SIG-M5 treated with dmso at 0.1 percent for 504 hours (cell line): ENCODE results near the gene ARHGEF4.
"Not testable (repeated sequence)": the region's sequence is repeated elsewhere in the genome, so short reads cannot be mapped to it uniquely, and the experiment has no call there.

Experiments used
- DNase-seq: peaks from one replicate; lab custom pipeline; 2025; ENCODE audit not compliant: unreplicated experiment; lab: John Stamatoyannopoulos, UW

ARHGEF4 gene

DNA sequence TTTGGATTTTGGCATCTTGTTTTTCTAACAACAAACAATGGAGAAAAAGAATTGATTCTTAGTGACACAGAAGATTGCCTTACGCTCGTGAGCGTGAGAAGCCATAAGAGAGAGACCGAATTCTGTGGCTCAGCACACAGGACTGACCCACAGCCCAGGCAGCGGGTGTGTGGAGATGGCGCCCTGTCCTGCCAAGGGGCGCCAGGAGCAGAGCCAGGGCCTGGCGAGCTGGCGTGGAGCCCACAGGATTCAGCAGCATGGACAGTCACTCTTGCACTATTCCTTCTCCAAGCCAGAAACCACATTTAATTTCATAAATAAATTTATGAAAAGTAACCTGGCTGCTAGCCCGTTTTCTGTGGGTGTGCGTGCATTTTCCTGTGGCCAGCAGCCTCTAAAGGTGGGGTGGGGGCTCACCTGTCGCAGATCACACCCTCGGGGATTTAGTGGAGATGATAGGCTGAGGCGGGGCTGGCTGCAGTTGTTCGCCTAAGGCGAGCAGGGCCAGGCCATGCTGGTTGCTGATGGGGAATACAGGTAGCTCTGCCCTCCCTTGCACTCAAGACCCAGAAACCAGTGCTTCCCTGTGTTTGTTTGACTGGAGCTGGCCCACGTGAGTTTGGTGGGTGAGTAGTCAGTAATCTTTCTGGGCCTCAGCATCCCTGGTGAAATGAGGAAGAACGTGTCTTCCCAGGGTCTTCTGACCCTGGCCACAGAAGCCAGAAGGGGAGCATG lies 210.4 kb downstream of the ARHGEF4 start:
- DNase-seq = no peak

DNA sequence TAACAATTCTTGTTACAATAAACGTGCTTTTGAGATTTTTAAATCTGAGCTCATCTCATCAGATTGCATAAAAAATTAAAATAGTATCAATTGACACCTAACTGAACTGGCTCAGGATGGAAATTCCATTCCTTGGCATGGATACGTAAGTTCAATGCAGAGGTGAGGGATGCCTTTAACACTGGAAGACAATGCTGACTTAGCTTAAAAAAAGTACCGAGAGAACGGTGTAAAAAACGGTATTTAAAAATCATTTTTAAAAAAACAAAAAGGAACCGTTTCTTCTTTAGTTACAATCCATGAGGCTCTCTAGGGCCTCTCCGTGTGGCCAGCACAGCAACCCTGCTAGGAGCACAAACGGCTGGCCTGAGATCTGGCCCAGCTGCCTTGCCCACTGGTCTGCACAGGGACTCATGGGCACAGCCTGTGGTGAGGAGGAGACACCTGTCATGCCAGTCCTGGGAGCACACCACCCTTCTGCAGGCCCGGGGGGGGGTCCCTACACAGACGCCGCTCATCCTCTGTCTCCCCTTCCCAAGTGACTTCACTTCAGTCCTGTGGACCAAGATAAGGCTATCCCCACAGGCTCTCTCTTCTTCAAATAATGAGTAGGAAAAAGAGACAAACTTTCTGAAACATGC lies 211.3 kb downstream of the ARHGEF4 start:
- DNase-seq = no peak

DNA sequence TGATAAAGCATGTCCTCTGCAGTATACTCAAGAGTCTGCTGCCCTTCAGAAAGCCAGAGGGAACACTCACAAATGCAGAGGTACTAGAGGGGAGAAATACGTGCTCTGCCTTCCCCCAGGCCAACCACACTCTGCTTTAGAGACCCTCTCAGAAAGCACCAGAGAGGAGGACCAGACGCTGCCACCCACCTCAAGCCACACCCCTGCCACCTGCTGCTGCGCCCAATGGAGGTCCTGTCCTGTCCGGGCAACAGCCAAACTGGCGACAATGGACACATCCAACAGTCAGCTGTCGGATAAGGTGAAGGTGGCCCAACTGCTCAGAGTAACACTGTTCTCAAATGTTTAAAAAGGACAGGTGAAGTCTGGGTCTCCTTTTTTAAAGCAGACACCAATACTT lies 211.9 kb downstream of the ARHGEF4 start:
- no peak for DNase-seq

DNA sequence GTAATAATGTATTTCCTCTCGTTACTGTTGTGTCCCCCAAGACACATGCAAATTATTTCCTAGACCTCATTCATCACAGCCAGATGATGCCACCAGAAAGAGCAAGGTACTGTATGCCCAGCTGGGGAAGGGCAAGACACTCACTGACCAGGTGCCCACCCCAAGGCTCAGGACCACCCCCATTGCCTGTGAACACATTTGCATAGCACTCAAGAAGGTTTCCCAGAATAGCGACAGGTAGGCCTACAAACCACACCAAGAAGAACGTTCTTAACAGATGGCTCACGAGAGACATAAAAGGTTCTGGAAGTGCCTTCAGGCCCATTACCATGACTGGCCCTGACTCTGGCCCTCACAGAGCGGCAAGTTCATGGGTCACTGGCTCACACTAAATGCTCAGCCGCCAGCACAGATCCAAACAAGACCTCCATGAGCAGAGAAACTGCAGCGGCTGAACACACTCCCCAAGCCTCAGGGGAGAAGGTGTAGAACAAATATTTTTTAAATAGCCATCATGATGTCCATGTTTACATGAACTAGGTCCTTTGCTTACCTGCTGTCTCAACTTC lies 212.5 kb downstream of the ARHGEF4 start:
- no peak for DNase-seq

DNA sequence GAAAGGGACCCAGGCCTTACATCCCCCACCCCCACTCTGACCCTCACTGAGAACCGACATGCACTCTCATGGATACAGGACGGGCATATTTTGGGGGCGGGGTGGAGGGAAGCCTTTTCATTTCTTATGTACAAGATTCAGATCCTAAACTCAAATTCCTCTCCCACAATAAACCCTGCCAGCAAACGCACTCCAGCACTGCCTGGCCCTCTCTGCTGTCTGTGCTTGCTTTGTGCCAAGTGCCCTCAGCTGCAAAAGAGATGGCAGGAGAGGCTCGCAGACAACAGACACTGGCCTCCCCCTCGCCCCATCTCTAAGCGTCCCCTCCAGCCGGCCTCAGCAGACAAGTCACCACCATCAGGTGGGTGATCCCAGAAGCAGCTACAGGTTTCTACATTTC lies 214.2 kb downstream of the ARHGEF4 start:
- no peak for DNase-seq

DNA sequence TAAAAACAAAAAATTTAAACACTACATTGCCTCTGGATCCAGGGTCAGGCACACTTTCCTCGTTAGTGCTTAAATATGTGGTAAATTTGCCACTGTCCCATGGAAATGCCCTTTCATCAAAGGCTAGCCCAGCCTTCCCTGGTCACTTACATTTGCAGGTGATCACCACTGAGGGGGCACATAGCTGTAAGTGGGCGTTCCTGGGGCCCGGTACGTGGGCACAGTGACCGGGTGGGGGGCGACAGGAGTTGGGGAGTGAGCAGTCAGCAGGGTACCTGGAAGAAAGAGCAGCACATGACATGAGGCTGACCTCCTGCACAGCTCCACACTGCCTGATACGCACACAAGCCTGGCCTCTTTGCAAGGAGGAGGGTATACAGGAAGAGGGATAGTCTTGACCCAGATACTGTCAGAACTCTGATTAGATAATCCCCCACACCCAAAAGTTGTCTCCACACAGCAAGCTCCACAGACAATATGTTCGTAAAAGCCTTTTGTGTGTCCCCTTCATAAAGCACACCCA lies 216.1 kb downstream of the ARHGEF4 start:
- no peak for DNase-seq

DNA sequence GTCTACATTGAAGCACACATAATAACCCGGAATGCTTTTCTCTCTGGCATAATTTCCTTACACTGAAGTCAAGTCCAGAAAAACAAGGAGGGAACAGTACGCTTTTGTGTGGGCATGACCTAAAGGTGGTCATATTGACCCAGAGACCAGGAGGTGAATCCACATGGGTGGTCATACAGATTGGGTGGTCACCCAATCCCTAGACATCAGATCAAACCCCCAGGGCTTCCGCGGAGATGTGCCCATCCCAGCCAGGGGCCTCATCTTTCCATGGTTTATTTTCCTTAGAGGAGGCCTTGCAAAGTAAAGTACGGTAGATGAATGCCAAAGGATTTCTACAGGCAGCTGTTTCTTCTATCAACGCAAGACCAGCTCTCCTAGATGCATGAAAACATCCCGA lies 217.8 kb downstream of the ARHGEF4 start:
- no peak for DNase-seq

DNA sequence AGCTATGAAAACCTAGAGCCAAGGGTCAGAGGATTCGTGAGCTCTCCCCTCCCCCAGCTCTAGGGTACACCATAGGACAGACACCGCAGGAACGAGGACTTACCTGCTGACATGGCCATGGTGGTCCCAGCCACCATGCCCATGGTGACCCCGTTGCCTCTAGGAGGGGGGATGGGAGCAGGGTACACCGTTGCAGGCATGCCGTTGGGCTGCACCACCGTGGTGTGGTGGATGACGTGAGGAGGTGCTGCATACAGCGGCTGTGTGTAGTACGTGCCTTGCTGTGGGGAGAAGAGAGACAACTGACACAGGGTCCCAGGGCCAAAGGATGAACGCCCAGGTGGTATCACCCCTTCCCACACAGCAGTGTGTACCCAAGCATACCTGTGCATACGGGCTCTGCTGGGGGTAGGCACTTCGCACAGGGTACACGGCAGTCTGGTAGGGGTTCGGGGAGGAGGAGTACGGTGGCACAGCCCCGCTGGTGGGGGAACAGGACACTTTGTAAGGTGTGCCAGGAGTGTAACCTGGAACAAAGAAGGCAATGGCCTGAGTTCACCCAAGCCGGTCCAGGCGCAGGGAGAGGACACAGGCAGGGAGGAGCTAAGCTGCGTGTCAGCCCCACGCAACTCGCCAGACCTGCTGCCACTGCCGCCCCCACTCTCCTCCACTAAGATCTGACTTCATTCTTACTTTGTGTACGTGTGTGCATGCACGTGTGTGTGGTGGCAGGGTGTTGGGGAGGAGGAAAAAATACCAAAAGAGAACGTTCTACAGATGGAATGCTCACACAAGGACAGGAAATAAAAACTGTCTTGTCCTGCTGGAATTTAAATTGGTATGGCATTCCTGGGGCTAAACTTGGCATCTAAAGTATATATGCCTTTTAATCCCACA lies 218.7 kb downstream of the ARHGEF4 start:
- no peak for DNase-seq

DNA sequence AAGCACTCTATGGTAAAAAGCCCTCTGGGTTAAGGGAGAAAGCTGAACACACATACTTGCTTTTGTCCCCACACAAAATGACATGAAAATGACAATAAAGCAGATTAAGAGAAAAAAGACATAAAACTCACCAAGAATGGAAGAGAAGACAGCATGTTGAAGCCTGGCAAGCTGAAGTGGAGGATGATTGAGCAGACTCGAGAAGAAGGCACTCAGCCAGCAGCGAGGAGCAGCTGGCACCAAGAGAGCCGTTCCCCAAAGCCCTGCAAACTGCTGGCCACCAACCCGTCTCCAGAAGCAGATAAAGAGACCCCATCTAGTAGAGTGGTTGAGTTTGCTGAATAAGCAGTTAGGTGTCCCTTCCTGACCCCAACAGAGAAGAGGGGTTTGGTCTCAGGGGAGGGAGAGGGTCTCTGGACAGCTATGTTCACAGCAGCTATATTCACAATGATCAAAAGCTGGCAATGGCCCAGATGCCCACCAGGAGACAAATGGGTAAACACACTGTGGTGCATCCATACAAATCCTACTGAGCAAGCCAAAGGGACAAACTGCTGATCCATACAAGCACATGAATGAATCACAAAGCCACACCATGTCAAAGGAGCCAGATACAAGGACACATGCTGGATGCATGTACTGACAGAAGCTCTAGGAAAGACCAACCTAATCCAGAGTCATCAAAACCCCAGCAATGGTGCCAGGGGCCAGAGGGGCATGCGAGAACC lies 219.7 kb downstream of the ARHGEF4 start:
- DNase-seq = no peak

DNA sequence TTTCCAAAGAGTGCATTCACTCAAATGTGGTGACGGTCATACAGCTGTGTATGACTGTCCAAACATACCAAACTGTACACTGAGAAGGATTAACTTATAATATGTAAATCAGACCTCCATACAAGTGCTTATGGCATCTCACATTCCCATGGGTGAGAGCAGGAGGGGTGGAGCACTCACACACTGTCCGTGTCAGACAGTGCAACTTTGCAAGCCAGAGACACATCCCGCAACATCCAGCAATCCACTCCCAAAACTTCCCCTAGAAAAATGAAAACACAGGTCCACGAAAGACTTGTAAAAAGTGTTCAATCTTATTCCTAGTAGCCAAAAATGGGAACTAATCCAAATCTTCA lies 220.2 kb downstream of the ARHGEF4 start:
- DNase-seq = no peak

DNA sequence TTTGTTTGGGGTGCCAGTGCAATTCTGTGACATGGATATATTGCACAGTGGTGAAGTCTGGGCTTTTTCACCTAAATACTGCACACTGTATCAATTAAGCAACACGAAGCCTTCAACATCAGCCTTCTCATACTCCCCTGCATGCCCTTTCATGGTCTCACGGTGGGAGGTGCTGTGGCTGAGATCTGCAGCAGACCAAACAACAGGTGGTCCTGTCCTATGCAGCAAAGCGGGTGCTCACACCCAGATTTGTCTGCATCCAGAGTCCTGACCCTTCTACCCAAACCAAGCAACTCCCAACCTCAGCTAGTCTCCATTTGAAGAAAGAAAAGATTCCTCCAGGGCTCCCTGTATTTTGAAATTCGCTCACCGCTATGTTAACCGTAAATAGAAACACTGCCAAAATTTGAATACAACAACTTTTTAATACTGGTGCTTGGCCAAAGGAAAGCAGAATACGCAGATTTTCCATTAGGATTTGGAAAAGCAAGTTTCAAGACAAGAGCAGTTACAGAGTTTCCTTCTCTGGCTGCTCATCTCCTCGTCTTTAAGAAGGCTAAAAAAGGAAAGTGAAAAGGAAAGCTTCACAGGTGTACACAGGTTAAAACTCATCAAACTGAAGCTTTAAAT lies 221.6 kb downstream of the ARHGEF4 start:
- DNase-seq = no peak

DNA sequence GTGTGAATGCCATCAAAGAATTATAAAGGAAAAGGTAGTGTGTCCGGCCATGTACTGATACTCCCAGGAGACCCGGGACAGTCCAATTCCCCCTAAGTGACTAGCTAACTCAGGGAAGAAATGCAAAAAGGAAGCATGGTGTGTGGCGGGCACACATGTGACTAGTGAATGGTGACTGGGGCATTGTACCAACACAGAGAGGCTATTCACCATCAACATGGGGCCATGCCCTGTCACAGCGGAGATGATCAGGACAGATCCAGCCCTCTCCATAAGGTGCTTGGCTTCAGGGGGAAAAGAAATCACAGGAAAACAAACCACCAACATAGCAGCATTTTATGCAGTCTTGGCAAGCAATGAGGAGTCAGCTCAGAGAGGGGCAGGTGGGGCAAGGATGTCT lies 222.2 kb downstream of the ARHGEF4 start:
- no peak for DNase-seq

DNA sequence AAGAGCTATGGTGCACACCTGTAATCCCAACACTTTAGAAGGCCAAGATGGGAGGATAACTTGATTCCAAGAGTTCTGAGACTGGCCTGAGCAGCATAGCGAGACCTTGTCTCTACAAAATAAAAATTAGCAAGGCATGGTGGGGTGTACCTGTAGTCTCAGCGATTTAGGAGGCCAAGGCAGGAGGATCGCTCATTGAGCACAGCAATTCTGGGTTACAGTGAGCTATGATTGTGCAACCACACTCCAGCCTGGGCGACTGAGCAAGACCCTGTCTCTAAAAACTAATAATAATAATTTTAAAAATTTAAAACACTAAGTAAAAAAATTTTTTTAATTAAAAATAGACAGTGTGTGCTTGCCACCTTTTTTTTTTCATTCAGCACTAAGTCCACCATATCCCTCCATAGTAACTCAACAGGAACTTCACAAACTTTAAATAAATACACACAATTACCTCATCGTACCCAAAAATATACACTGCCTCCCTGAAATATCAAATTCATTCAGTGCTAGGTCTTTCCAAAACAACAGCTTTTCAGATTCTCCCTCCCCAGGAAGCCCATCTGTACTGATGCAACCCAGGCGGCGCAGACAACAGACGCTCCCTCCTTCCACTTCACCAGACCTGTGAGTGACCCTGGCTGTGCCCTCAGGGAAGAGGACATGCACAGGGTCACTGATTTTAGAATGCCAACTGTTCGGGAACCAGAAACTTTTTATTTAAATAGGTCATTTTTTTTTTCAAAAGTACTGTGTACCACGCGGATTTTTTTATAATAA lies 227.0 kb downstream of the ARHGEF4 start:
- no peak for DNase-seq

DNA sequence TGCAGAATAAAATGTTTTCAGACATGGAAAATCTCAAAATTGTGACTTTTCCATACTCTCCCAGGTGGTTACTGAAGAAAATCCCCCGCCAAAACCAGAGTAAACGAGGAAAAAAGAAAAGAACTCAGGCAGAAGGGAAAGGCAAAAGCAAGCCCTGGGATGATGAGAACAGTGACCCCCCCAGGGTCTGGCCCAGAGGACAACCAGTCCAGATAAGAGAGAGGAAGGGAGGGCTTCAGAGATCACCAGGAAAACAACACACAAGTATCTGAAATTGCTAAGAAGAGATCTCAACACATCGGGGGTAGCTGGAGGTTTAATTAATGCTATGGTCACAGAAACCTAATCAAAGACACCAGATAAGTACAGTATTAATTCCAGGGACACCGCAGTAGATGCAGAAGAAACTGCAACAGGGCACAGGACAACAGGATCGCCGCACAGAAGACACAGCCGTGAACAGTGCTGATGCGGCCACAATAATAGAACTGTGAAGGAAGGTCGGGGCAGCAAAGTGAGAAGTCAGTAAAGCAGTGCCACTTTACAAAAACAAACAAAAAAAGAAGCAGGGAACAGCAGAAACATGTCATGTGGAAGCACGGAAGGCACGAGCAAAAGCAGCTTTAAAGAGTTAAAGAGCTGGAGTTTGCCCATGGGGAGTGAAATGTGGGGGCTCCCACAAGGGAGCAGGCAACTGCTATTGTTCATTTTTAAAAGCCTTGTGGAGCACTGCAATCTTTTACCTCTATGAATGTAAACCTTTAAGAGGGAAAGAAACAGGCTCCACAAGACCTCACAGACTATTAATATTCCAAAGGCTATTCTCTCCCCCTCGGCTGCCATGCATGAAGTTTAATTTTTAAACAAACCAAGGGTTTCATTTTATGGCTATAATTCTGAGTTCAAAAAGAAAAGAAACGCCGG lies 228.1 kb downstream of the ARHGEF4 start:
- no peak for DNase-seq

DNA sequence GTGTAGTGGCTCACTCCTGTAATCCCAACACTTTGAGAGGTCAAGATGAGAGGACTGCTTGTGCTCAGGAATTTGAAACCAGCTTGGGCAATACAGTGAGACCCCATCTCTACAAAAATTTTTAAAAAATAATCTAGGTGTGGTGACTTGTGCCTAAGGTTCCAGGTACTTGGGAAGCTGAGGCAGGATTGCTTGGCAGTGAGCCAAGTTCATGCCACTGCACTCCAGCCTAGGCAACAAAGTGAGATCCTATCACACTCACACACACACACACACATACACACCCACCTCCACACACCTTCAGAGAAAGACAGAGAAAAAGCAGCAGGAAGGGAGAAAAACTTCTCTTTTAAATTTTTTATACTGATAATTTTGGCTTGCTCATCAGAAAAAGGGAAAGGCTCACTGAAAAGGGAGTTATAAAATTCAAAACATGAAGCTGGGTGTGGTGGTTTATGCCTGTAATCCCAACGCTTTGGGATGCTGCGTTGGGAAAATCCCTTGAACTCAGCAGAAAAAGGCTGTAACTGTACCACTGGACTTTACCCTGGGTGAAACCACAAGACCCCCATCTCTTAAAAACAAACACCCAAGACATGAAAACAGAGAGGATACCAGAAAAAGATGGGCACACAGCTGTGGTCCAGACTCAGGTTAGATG lies 230.9 kb downstream of the ARHGEF4 start:
- DNase-seq = no peak

DNA sequence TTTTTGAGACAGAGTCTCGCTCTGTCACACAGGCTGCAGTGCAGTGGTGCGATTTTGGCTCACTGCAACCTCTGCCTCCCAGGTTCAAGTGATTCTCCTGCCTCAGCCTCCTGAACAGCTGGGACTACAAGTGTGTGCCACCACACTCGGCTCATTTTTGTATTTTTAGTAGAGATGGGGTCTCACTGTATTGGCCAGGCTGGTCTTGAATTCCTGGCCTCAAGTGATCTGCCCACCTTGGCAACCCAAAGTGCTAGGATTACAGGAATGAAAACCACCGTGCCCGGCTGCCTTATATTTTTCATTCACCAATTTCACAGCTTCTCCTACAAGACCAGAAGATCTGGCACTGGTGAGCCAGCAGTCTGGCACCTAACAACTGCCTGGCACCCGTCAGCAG lies 231.5 kb downstream of the ARHGEF4 start:
- DNase-seq = not testable (repeated sequence)

DNA sequence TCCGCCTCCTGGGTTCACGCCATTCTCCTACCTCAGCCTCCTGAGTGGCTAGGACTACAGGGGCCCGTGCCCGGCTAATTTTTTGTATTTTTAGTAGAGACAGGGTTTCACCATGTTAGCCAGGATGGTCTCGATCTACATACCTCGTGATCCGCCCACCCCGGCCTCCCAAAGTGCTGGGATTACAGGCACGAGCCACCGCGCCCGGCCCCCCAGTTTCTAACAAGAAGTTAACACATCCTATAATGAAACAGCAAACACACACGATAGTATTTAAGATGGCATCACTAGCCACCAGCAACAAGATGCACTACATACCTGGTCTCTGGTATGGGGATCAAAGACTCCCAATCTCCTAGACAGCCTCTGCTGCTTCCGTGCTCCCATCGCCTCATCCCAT lies 238.9 kb downstream of the ARHGEF4 start:
- not testable (repeated sequence) for DNase-seq

DNA sequence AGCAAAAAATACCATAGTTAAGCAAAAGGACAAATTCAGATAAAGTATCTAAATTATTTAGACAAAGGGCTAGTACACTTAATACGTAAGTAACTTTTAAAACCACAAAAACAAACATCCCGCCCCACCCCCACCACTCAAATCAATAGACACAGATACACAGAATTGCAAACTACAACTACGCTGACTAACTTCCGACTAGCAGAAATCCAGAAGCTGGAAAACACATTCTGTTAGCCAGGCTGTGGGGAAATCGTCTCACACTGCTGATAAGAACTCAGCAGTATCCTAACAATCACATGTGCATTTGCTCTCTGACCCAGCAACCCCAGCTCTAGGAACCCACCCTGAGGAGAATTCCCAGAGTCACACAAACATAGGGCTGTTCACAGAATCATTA lies 240.0 kb downstream of the ARHGEF4 start:
- no peak for DNase-seq
